Right atrium auricular region (tissue), 2 donors: ENCODE data around the gene ATF7IP. TPM values are rescaled to one million over a fixed set of nuclear protein-coding genes. Genes with fewer than 3 reads are reported as not detected.

Experiments used
- DNase-seq: peaks from one replicate; pipeline ENCODE4 v3.0.0-alpha.2; 2019; ENCODE audit warnings: low spot score
- H3K27ac ChIP-seq, 2 donors: fragments of 200-600 bp; sonication (generic); 1 replicate in 1 of 2; 2 replicates in 1 of 2; pipeline ENCODE4 v1.5.1; 2016 to 2019
- H3K27me3 ChIP-seq, 2 donors: fragments of 200-600 bp; sonication (generic); one replicate each; pipeline versions ENCODE4 v1.5.1 to v1.6.0; 2017 to 2019
- H3K36me3 ChIP-seq: fragments of 200-600 bp; sonication (generic); one replicate; pipeline ENCODE4 v1.5.1; 2016
- H3K4me1 ChIP-seq, 2 donors: fragments of 200-600 bp; sonication (generic); one replicate each; pipeline versions ENCODE4 v1.5.1 to v1.6.0; 2017 to 2019
- H3K4me3 ChIP-seq, 2 donors: fragments of 200-600 bp; sonication (generic); 1 replicate in 1 of 2; 2 replicates in 1 of 2; pipeline ENCODE4 v1.5.1; 2017 to 2019; ENCODE audit warnings: mild to moderate bottlenecking in 1 of 2, moderate library complexity in 1 of 2
- H3K9me3 ChIP-seq, 2 donors: fragments of 200-600 bp; sonication (generic); one replicate each; pipeline ENCODE4 v1.5.1; 2019
- CTCF ChIP-seq, 2 donors: fragments of 200-600 bp; sonication (generic); IDR thresholded peaks; one replicate each; pipeline ENCODE4 v1.5.1; 2019; ENCODE audit warnings: antibody characterized with exemption in 2 of 2
- total RNA-seq, 2 donors: library from RNA; depleted of rRNA; stranded (reverse); fragments of >200 nt; gene quantifications; one replicate each; pipeline ENCODE4 v1.1.0, GENCODE V29; 2016

Gene ATF7IP
- total RNA-seq, 2 donors from 2014 or later = 33.1 to 39.7 TPM

- no peaks in the 10 kb centered on the region for H3K4me1 ChIP-seq
- DNase-seq = no peak
- H3K27me3 ChIP-seq = no peaks in the 10 kb centered on the region
- peaks cover 8% of the 10 kb centered on the region for H3K36me3 ChIP-seq
- no peak overlapping the region for H3K27ac ChIP-seq
- no peaks in the 10 kb centered on the region for H3K9me3 ChIP-seq
- no peak overlapping the region for H3K4me3 ChIP-seq
- no peak for TF ChIP-seq CTCF (IDR thresholded peaks at IDR 0.05)
Measured at GRCh38 chr12:14537088-14537487, 171.6 kb downstream of the ATF7IP start.

GRCh38 chr12:14540801-14541462 lies 175.4 kb downstream of the ATF7IP start:
- TF ChIP-seq CTCF (IDR thresholded peaks at IDR 0.05) = no peak
- Histone ChIP-seq H3K4me3 (no peak overlapping the region), H3K4me1 (no peaks in the 10 kb centered on the region), H3K27ac (no peak overlapping the region), H3K36me3 (peaks cover 6% of the 10 kb centered on the region), H3K27me3 (no peaks in the 10 kb centered on the region), H3K9me3 (no peaks in the 10 kb centered on the region)
- DNase-seq = no peak

- H3K9me3 ChIP-seq = no peaks in the 10 kb centered on the region
- no peaks in the 10 kb centered on the region for H3K36me3 ChIP-seq
- no peak overlapping the region for H3K4me3 ChIP-seq
- DNase-seq = no peak
- TF ChIP-seq CTCF (IDR thresholded peaks at IDR 0.05) = no peak
- no peaks in the 10 kb centered on the region for H3K4me1 ChIP-seq
- no peak overlapping the region for H3K27ac ChIP-seq
- H3K27me3 ChIP-seq = no peaks in the 10 kb centered on the region
Measured at GRCh38 chr12:14545144-14546124, 180.0 kb downstream of the ATF7IP start.

- Histone ChIP-seq H3K27me3 (no peaks in the 10 kb centered on the region), H3K4me1 (no peaks in the 10 kb centered on the region), H3K4me3 (no peak overlapping the region), H3K36me3 (no peaks in the 10 kb centered on the region), H3K27ac (no peak overlapping the region), H3K9me3 (no peaks in the 10 kb centered on the region)
- DNase-seq = no peak
- no peak for TF ChIP-seq CTCF (IDR thresholded peaks at IDR 0.05)
Measured at GRCh38 chr12:14547571-14547970, 182.1 kb downstream of the ATF7IP start.

- peaks cover 0 to 10% of the 10 kb centered on the region in 2 donors for H3K4me1 ChIP-seq
- no peaks in the 10 kb centered on the region for H3K9me3 ChIP-seq
- TF ChIP-seq CTCF (IDR thresholded peaks at IDR 0.05) = no peak
- no peak overlapping the region for H3K4me3 ChIP-seq
- H3K27ac ChIP-seq = no peak overlapping the region
- no peak for DNase-seq
- no peaks in the 10 kb centered on the region for H3K36me3 ChIP-seq
- H3K27me3 ChIP-seq = no peaks in the 10 kb centered on the region
Measured at GRCh38 chr12:14548609-14549008, 183.1 kb downstream of the ATF7IP start.

Other genes with a start within 250 kb of the ATF7IP start
- 10 to 100 TPM; 15.1 to 21.5 TPM for gene PLBD1, start 202.2 kb downstream of the ATF7IP start, total RNA-seq